GM21515 (cell line): ENCODE results near the gene KSR1.

Experiments
- ATAC-seq: cut with Tn5 transposase; IDR thresholded peaks from one replicate; pipeline ENCODE4 v1.9.1; 2021; ENCODE audit not compliant: unreplicated experiment

Gene KSR1

GRCh38 chr17:27547301-27547683, 91.0 kb downstream of the KSR1 start:
- no peak for ATAC-seq

- ATAC-seq = no peak
Measured at GRCh38 chr17:27548369-27548768, 92.1 kb downstream of the KSR1 start.

- no peak for ATAC-seq
Measured at GRCh38 chr17:27549251-27549893, 93.1 kb downstream of the KSR1 start.

GRCh38 chr17:27550291-27550930, 94.2 kb downstream of the KSR1 start:
- no peak for ATAC-seq

GRCh38 chr17:27550974-27551505, 94.8 kb downstream of the KSR1 start:
- ATAC-seq = no peak

GRCh38 chr17:27551701-27552248, 95.5 kb downstream of the KSR1 start:
- ATAC-seq = no peak

GRCh38 chr17:27552276-27552732, 96.1 kb downstream of the KSR1 start:
- ATAC-seq = no peak

- ATAC-seq = no peak
Measured at GRCh38 chr17:27553019-27553511, 96.8 kb downstream of the KSR1 start.

- ATAC-seq = no peak
Measured at GRCh38 chr17:27554152-27554551, 97.9 kb downstream of the KSR1 start.

GRCh38 chr17:27554911-27555310, 98.7 kb downstream of the KSR1 start:
- no peak for ATAC-seq

GRCh38 chr17:27555339-27555738, 99.1 kb downstream of the KSR1 start:
- no peak for ATAC-seq

- ATAC-seq = no peak
Measured at GRCh38 chr17:27558341-27558740, 102.1 kb downstream of the KSR1 start.

GRCh38 chr17:27558842-27559505, 102.7 kb downstream of the KSR1 start:
- ATAC-seq = no peak

- ATAC-seq = no peak
Measured at GRCh38 chr17:27559506-27560481, 103.5 kb downstream of the KSR1 start.

- ATAC-seq = no peak
Measured at GRCh38 chr17:27560668-27561067, 104.4 kb downstream of the KSR1 start.

- ATAC-seq = no peak
Measured at GRCh38 chr17:27562777-27563455, 106.7 kb downstream of the KSR1 start.

GRCh38 chr17:27563532-27563931, 107.3 kb downstream of the KSR1 start:
- ATAC-seq = no peak

- ATAC-seq = no peak
Measured at GRCh38 chr17:27564463-27564862, 108.2 kb downstream of the KSR1 start.

- no peak for ATAC-seq
Measured at GRCh38 chr17:27565874-27566670, 109.8 kb downstream of the KSR1 start.
